ENCODE data around the gene AGPAT4. TPM values are rescaled to one million over a fixed set of nuclear protein-coding genes. Genes with fewer than 3 reads are reported as not detected.

AGPAT4 gene
- total RNA-seq, 1 donor from 2014 or later, result 8.3 TPM

GRCh38 chr6:161233986-161234661 lies 39.7 kb downstream of the AGPAT4 start:
- no peaks in the 10 kb centered on the region for H3K36me3 Mint-ChIP-seq (ENCODE audit: unreplicated experiment)
- H3K27ac Mint-ChIP-seq (ENCODE audit: unreplicated experiment), result peak overlapping the region; percentile 79
- no peaks in the 10 kb centered on the region for H3K9me3 Mint-ChIP-seq (ENCODE audit: unreplicated experiment)
- no peaks in the 10 kb centered on the region for H3K27me3 Mint-ChIP-seq (ENCODE audit: unreplicated experiment)
- H3K4me1 Mint-ChIP-seq (ENCODE audit: unreplicated experiment), result peaks cover 39% of the 10 kb centered on the region
- no peak for TF ChIP-seq CTCF (IDR thresholded peaks at IDR 0.05)
- H3K4me3 Mint-ChIP-seq (ENCODE audit: unreplicated experiment), result no peak overlapping the region
- peak; percentile 89 for DNase-seq (ENCODE audit: extremely low spot score, unreplicated experiment)

GRCh38 chr6:161232467-161232866 lies 41.4 kb downstream of the AGPAT4 start:
- H3K9me3 Mint-ChIP-seq (ENCODE audit: unreplicated experiment), result no peaks in the 10 kb centered on the region
- H3K36me3 Mint-ChIP-seq (ENCODE audit: unreplicated experiment), result no peaks in the 10 kb centered on the region
- no peaks in the 10 kb centered on the region for H3K27me3 Mint-ChIP-seq (ENCODE audit: unreplicated experiment)
- TF ChIP-seq CTCF (IDR thresholded peaks at IDR 0.05), result no peak
- no peak overlapping the region for H3K4me3 Mint-ChIP-seq (ENCODE audit: unreplicated experiment)
- no peak for DNase-seq (ENCODE audit: extremely low spot score, unreplicated experiment)
- H3K4me1 Mint-ChIP-seq (ENCODE audit: unreplicated experiment), result peaks cover 51% of the 10 kb centered on the region
- no peak overlapping the region for H3K27ac Mint-ChIP-seq (ENCODE audit: unreplicated experiment)

GRCh38 chr6:161232010-161232409 lies 41.9 kb downstream of the AGPAT4 start:
- DNase-seq (ENCODE audit: extremely low spot score, unreplicated experiment), result no peak
- no peak overlapping the region for H3K27ac Mint-ChIP-seq (ENCODE audit: unreplicated experiment)
- no peak overlapping the region for H3K4me3 Mint-ChIP-seq (ENCODE audit: unreplicated experiment)
- H3K9me3 Mint-ChIP-seq (ENCODE audit: unreplicated experiment), result no peaks in the 10 kb centered on the region
- no peaks in the 10 kb centered on the region for H3K27me3 Mint-ChIP-seq (ENCODE audit: unreplicated experiment)
- TF ChIP-seq CTCF (IDR thresholded peaks at IDR 0.05), result no peak
- peaks cover 51% of the 10 kb centered on the region for H3K4me1 Mint-ChIP-seq (ENCODE audit: unreplicated experiment)
- H3K36me3 Mint-ChIP-seq (ENCODE audit: unreplicated experiment), result no peaks in the 10 kb centered on the region

GRCh38 chr6:161230339-161230738 lies 43.5 kb downstream of the AGPAT4 start:
- H3K27me3 Mint-ChIP-seq (ENCODE audit: unreplicated experiment), result no peaks in the 10 kb centered on the region
- H3K9me3 Mint-ChIP-seq (ENCODE audit: unreplicated experiment), result no peaks in the 10 kb centered on the region
- peaks cover 2% of the 10 kb centered on the region for H3K36me3 Mint-ChIP-seq (ENCODE audit: unreplicated experiment)
- no peak overlapping the region for H3K27ac Mint-ChIP-seq (ENCODE audit: unreplicated experiment)
- no peak overlapping the region for H3K4me3 Mint-ChIP-seq (ENCODE audit: unreplicated experiment)
- no peak for TF ChIP-seq CTCF (IDR thresholded peaks at IDR 0.05)
- DNase-seq (ENCODE audit: extremely low spot score, unreplicated experiment), result no peak
- peaks cover 44% of the 10 kb centered on the region for H3K4me1 Mint-ChIP-seq (ENCODE audit: unreplicated experiment)

- Mint-ChIP-seq H3K4me1 (ENCODE audit: unreplicated experiment) (peaks cover 32% of the 10 kb centered on the region), H3K4me3 (ENCODE audit: unreplicated experiment) (peak overlapping the region; percentile 43), H3K9me3 (ENCODE audit: unreplicated experiment) (no peaks in the 10 kb centered on the region), H3K27me3 (ENCODE audit: unreplicated experiment) (no peaks in the 10 kb centered on the region), H3K27ac (ENCODE audit: unreplicated experiment) (peak overlapping the region; percentile 81), H3K36me3 (ENCODE audit: unreplicated experiment) (peaks cover 2% of the 10 kb centered on the region)
- DNase-seq (ENCODE audit: extremely low spot score, unreplicated experiment), result no peak
- no peak for TF ChIP-seq CTCF (IDR thresholded peaks at IDR 0.05)
Measured at GRCh38 chr6:161228921-161229591, 44.8 kb downstream of the AGPAT4 start.

Data from osteocyte (in vitro differentiated cells).